Right lobe of liver (tissue), 4 donors: ENCODE results near the gene PHYHIPL.

ENCODE experiments used
- POLR2A ChIP-seq: fragments of 450-650 bp; IDR thresholded peaks from one replicate; pipeline ENCODE4 v1.6.1; 2017; ENCODE audit warnings: antibody characterized with exemption, mild to moderate bottlenecking
- TF ChIP-seq, protein P1 (sequence below), 4 donors: fragments of 200-600 bp in 3 of 4; fragments of 450-650 bp in 1 of 4; IDR thresholded peaks; one replicate each; pipeline versions ENCODE4 v1.5.1 to v1.8.0; 2016 to 2022; ENCODE audit warnings: antibody characterized with exemption in 4 of 4, mild to moderate bottlenecking in 2 of 4
- donor health status: DM: no; HTN: no; CAD: no.
- donor health status: DM: no; HTN: no; CAD: no.
- donor health status: DM: no; HTN: yes; CAD: no.

- TF ChIP-seq, protein P1, sequence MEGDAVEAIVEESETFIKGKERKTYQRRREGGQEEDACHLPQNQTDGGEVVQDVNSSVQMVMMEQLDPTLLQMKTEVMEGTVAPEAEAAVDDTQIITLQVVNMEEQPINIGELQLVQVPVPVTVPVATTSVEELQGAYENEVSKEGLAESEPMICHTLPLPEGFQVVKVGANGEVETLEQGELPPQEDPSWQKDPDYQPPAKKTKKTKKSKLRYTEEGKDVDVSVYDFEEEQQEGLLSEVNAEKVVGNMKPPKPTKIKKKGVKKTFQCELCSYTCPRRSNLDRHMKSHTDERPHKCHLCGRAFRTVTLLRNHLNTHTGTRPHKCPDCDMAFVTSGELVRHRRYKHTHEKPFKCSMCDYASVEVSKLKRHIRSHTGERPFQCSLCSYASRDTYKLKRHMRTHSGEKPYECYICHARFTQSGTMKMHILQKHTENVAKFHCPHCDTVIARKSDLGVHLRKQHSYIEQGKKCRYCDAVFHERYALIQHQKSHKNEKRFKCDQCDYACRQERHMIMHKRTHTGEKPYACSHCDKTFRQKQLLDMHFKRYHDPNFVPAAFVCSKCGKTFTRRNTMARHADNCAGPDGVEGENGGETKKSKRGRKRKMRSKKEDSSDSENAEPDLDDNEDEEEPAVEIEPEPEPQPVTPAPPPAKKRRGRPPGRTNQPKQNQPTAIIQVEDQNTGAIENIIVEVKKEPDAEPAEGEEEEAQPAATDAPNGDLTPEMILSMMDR (IDR thresholded peaks at IDR 0.05), result no peak
- no peak for TF ChIP-seq POLR2A
These were observed 82.4 kb downstream of the PHYHIPL start for GRCh38 chr10:59258890-59259289.
